Measurements from ENCODE around the gene UCN3.
"Not testable (repeated sequence)": the region's sequence is repeated elsewhere in the genome, so short reads cannot be mapped to it uniquely, and the experiment has no call there.

UCN3 gene

GRCh38 chr10:5369362-5370158 lies 4.8 kb downstream of the UCN3 start:
- DNase-seq = no peak

DNA sequence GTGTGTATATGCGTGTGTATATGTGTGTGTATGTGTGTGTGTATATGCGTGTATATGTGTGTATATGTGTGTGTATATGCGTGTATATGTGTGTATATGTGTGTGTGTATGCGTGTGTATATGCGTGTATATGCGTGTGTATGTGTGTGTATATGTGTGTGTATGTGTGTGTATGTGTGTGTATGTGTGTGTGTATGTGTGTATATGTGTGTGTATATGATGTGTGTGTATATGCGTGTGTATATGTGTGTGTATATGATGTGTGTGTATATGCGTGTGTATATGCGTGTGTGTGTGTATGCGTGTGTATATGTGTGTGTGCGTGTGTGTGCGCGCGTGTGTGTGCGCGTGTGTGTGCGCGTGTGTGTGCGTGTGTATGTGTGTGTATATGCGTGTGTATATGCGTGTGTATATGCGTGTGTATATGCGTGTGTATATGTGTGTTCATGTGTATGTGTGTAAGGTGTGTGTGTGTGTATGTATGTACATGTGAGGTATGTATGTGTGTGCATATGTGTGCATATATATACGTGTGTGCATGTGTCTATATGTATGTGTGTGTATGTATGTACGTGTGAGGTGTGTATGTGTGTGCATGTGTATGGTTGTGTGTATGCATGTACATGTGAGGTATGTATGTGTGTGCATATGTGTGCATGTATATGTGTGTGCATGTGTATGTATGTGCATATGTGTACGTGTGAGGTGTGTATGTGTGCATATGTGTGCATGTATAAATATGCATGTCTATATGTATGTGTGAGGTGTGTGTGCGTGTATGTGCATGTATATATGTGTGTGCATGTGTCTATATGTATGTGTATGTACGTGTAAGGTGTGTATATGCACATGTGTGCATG lies 6.0 kb downstream of the UCN3 start:
- no peak for DNase-seq

DNA sequence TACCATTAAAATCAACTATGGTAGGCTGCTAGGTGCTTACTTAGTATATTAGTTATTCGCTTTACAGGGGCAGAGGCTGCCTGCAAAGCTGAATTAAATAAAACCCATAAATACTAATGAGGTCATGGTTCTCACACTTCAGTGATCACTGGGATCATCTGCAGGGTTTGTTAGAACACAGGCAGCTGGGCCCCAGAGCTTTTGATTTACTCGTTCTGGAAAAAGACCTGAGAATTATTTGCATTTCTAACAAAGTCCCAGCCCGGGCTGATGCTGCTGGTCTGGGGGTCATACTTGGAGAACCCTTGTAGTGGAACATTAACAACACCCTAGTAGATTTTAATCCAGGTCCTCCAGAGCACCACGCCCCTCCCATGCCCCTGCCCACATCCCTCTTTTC lies 8.5 kb downstream of the UCN3 start:
- no peak for DNase-seq

DNA sequence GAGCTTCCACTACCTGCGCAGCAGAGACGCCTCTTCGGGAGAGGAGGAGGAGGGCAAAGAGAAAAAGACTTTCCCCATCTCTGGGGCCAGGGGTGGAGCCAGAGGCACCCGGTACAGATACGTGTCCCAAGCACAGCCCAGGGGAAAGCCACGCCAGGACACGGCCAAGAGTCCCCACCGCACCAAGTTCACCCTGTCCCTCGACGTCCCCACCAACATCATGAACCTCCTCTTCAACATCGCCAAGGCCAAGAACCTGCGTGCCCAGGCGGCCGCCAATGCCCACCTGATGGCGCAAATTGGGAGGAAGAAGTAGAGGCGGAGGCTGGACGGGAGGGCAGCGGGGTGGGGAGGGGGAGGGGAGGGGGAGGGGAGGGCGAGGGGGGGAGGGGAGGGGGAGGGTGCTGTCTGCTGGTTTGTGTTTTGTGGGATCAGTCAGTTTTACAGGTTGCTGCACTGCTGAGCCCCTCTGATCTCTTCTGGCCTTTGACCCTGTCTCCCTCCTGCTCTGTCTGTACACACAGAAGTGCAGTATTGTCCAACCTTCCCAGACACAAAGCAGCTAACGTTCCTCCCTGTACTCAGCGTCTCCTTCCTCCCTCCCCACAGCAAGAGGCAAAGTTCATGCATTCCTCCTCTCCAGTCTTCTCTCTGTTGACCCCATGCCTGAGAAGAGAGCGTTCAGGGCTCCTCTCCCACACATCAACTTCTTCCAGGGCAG lies 9.3 kb downstream of the UCN3 start:
- DNase-seq = no peak

- DNase-seq = no peak
Observed at GRCh38 chr10:5376450-5376849, 11.7 kb downstream of the UCN3 start.

DNA sequence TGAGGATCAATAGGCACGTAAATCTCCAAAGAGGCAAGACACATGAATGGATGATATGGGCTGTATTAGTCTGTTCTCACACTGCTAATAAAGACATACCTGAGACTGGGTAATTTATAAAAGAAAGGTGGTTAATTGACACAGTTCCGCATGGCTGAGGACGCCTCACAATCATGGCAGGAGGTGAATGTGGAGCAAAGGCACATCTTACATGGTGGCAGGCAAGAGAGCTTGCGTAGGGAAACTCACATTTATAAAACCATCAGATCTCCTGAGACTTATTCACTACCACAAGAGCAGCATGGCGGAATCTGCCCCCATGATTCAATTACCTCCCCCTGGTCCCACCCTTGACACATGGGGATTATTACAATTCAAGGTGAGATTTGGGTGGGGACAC lies 14.4 kb downstream of the UCN3 start:
- not testable (repeated sequence) for DNase-seq

GRCh38 chr10:5380395-5380794 lies 15.6 kb downstream of the UCN3 start:
- not testable (repeated sequence) for DNase-seq

GRCh38 chr10:5381187-5381586 lies 16.4 kb downstream of the UCN3 start:
- no peak for DNase-seq

- no peak for DNase-seq
Observed at GRCh38 chr10:5385224-5385623, 20.5 kb downstream of the UCN3 start.

DNA sequence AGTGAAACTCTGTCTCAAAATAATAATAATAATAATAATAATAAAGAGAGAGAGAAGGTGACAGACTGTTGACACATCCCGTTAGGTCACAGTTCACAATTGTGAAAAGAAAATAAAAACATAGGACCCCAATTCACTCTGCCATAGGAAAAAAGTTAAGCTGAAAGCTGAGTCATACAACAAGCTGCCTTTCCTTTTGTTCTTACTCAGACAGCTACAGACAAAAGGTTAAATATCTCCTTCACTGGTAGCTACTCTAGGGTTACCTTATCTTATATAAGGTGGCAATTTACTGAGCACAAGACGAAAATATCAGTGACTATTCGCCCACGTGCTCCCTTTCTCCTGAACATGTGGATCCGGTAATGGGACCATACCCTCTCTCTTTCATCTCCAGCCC lies 22.4 kb downstream of the UCN3 start:
- DNase-seq = no peak

DNA sequence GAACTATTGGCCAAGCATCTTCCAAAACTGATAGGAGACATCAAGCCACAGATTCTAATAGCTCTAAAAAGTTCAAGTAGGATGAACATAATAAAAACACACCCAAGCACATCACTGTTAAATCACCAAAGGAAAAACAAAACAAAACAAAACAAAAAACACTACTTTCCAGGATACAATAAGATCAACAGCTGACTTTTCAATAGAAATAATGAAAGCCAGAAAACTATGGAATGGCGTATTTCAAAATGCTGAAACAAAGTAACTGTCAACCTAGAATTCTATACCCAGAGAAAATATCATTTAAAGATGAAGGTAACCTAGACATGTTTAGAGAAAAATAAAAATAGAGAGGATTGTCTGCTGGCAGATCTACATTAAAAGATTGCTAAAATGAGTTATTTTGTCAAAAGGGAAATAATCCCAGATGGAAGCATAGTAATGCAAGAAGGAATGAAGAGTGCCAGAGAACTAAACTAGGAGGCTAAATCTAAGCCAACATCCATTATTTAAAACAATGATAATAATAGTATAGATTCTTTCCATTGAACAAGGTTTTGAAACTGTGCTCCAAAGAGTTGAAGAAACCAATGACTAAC lies 25.9 kb downstream of the UCN3 start:
- no peak for DNase-seq

GRCh38 chr10:5391790-5392189 lies 27.0 kb downstream of the UCN3 start:
- no peak for DNase-seq

DNA sequence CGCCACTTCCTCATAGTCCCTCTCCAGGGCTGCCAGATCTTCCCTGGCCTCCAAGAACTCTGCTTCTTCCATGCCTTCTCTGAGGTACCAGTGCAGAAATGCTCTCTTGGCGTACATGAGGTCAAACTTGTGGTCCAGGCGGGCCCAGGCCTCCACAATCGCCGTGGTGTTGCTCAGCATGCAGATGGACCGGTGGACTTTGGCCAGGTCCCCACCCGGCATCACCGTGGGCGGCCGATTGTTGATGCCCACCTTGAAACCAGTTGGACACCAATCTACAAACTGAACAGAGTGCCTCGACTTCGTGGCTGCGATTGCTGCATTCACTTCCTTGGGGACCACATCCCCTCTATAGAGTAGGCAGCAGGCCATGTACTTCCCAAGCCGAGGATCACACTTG lies 28.8 kb downstream of the UCN3 start:
- DNase-seq = no peak

DNA sequence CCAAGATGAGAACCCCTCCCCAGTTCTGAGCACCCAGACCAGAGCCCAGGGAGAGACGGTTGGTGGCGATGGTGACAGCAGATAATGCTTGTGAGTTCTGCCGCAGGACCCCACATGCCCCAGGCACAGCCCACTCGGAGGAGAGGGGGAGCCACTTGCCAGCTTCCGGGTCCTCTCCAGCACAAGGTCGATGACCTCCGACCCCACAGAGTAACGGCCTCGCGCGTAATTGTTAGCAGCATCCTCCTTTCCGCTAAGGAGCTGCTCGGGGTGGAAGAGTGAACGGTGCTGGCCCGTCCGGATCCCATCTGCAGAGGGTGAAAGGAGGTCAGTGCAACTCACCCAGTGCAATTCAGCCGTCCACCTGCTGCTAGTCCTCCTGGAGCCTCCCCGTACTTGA lies 30.4 kb downstream of the UCN3 start:
- no peak for DNase-seq

DNA sequence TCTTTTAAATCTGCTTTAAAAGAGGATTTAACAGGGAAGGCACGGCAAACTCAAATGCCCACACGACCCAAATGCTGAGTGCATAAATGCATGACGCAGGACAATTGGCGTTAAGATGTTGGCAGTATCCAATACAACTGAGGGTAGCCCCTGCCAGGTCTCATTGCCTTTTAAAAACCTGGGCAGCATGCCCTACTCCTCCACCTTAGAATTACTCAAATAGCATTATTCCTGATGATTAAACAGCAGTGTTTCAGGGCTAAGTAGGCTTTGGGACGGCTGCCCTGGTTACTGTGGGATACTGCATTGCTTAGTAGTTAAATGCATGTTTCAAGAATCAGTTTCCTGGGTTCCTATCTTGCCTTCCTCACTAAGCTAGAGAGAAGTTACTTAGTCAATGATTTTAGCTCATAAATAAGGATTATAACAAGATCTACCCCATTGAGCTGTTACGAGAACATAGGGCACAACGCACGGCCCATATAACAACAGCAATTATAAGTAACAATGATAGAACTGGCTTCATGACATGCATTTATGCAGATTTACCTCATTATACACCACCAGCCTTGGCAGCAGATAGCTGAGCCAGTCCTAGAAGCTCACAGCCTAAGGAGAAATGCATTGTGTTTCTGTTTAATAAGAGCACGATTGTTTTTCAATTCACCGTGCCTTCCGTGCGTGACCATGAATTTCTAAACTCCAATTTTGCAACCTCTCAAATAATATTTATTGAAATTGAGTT lies 32.0 kb downstream of the UCN3 start:
- no peak for DNase-seq

DNA sequence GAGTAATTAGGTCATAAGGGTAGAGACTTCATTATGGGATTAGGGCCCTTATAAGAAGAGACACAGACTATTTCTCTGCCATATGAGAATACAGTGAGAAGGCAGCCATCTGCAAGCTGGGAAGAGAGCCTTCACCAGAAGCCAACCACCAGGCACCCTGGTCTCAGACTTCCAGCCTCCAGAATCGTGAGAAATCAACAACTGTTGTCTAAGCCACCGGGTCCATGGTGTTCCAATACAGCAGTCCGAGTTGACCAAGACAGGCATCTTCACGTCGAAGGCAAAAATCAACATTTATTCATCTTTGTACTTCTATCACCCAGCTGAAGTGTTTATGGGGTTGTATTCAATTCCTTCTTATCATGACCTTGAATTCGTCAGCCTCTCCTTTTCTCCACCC lies 34.6 kb downstream of the UCN3 start:
- no peak for DNase-seq

DNA sequence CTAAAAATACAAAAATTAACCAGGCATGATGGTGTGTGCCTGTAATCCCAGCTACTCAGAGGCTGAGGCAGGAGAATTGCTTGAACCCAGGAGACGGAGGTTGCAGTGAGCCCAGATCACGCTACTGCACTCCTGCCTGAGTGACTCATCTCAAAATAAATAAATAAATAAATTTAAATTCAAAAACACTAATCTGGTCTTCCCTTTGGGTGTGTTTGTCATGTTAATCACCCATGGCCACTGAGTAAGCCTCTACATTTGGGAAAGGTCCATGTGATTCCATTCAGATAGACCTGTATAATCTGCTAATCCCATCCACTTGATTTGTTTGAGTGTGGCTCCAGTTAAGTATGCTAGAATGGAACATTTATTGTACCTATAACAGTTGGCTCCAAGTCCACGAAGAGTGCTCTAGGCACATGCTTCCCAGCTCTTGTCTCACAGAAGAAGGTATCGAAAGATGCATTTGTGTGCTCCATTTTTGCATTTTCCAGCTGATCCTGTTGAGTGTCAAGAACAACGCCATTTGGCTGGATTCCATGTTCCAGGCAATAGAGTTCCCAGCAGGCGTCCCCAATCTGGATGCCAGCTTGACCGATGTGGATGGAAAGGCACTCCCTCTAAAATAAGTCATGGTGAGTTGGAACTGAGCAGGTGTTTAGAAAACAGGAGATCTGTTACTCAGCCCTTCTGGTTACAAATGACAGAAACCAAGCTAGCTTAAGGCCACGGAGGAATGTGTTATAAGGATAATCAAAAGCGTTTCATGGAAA lies 35.9 kb downstream of the UCN3 start:
- DNase-seq = no peak

GRCh38 chr10:5402798-5403197 lies 38.0 kb downstream of the UCN3 start:
- no peak for DNase-seq

DNA sequence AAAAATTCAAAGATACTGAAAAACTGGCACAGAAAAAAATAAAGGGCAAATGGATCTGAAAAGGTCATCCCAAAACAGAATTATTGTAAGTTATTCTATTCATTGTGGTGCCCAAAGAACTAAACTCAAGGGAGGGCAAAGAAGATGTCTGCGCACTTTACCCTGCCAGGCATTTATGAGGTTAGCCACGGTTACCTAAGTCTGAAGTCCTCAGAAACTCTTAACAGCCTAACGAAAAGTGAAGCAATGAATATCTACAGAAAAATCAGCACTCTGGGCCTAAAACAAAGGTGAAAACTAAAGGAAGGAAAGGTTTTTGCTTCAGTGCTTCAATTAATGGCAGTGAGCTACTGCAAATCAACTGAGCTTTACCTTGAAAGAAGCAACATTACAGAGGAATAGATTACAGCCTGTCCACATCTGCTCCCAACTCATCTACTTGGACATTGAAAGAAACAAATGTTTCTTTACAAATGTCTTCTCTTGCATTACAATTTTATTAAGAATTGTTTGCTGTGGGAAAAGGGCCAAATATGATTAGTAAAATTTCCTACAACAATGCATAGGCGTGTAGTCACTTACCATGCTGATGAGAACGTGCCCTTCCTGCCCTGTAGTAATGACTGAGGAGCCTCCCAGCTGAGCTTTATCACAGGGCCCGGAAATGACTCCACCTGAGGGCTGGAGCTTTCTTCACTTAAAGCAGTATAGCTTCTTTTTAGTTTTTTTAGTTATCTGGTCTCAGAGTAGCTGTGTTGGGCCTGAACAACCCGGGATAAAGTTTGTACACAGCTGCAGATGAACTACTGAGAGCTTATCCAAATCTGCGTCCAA lies 39.7 kb downstream of the UCN3 start, which contains the start of gene TUBAL3:
TUBAL3 (minus strand) TSS at position 621 of the 834 bp plus-strand sequence; CDS start at position 585, 36 bp downstream.
- DNase-seq = no peak

- no peak for DNase-seq
Observed at GRCh38 chr10:5406918-5407317, 42.2 kb downstream of the UCN3 start.

Measured in RPMI8226 (cell line).